Gastrocnemius medialis (tissue), 4 donors: ENCODE data around the gene SPTSSA.

Source experiments
- POLR2A ChIP-seq, 2 donors: fragments of 450-650 bp; IDR thresholded peaks; one replicate each; pipeline ENCODE4 v1.6.1; 2017; ENCODE audit warnings: antibody characterized with exemption in 2 of 2, mild to moderate bottlenecking in 2 of 2, moderate library complexity in 2 of 2
- TF ChIP-seq, protein P1 (sequence below), 5 experiments: fragments of 450-650 bp in 3 of 5; fragments of 200-600 bp in 2 of 5; sonication (generic) in 2 of 5; IDR thresholded peaks in 4 of 5; conservative IDR thresholded peaks in 1 of 5; 1 replicate in 4 of 5; 2 replicates in 1 of 5; pipeline ENCODE4 v1.5.1; 2016 to 2019; ENCODE audit warnings: antibody characterized with exemption in 5 of 5, mild to moderate bottlenecking in 3 of 5, moderate library complexity in 3 of 5

DNA sequence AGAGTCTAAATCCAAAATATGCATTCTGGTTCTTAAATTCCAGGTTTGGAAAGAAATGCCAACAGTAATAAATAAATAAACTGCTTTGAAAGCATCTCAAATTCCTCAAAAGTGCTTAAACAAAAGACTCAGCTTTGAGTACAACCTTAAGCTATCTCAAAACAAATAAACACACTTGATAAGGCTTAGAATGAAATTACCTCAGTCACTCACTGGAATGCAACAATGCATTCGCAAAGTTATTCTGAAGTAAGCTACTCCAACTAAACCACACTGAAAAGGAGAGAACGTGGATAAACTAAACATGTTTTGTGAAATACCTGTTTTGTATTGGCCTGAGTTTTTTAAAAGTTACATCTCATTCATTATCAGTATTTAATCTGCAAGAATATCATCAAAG is 1.2 kb downstream of the SPTSSA start:
- TF ChIP-seq, protein P1, sequence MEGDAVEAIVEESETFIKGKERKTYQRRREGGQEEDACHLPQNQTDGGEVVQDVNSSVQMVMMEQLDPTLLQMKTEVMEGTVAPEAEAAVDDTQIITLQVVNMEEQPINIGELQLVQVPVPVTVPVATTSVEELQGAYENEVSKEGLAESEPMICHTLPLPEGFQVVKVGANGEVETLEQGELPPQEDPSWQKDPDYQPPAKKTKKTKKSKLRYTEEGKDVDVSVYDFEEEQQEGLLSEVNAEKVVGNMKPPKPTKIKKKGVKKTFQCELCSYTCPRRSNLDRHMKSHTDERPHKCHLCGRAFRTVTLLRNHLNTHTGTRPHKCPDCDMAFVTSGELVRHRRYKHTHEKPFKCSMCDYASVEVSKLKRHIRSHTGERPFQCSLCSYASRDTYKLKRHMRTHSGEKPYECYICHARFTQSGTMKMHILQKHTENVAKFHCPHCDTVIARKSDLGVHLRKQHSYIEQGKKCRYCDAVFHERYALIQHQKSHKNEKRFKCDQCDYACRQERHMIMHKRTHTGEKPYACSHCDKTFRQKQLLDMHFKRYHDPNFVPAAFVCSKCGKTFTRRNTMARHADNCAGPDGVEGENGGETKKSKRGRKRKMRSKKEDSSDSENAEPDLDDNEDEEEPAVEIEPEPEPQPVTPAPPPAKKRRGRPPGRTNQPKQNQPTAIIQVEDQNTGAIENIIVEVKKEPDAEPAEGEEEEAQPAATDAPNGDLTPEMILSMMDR (IDR thresholded peaks at IDR 0.05 in 4 of 5, conservative IDR thresholded peaks at IDR 0.05 in 1 of 5) = no peak
- no peak for TF ChIP-seq POLR2A (IDR thresholded peaks at IDR 0.05)
